Measurements from ENCODE around the gene DDX39B.
"Not testable (repeated sequence)": the region's sequence is repeated elsewhere in the genome, so short reads cannot be mapped to it uniquely, and the experiment has no call there.

Gene DDX39B

DNA sequence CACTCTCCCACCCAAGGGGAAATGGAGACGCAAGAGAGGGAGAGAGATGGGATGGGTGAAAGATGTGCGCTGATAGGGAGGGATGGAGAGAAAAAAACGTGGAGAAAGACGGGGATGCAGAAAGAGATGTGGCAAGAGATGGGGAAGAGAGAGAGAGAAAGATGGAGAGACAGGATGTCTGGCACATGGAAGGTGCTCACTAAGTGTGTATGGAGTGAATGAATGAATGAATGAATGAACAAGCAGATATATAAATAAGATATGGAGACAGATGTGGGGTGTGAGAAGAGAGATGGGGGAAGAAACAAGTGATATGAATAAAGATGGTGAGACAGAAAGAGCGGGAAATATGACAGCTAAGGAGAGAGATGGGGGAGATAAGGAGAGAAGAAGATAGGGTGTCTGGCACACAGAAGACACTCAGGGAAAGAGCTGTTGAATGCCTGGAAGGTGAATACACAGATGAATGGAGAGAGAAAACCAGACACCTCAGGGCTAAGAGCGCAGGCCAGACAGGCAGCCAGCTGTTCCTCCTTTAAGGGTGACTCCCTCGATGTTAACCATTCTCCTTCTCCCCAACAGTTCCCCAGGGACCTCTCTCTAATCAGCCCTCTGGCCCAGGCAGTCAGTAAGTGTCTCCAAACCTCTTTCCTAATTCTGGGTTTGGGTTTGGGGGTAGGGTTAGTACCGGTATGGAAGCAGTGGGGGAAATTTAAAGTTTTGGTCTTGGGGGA lies 34.3 kb upstream of the DDX39B start:
- DNase-seq (ENCODE audit: low read depth, low spot score), result no peak

- DNase-seq (ENCODE audit: low read depth, low spot score), result no peak
Measured at GRCh38 chr6:31575335-31575901, 33.6 kb upstream of the DDX39B start, which contains the start of gene TNF. TSS of gene TNF (plus strand) at chr6:31575565. CDS start at chr6:31575742, 177 bp downstream.

DNA sequence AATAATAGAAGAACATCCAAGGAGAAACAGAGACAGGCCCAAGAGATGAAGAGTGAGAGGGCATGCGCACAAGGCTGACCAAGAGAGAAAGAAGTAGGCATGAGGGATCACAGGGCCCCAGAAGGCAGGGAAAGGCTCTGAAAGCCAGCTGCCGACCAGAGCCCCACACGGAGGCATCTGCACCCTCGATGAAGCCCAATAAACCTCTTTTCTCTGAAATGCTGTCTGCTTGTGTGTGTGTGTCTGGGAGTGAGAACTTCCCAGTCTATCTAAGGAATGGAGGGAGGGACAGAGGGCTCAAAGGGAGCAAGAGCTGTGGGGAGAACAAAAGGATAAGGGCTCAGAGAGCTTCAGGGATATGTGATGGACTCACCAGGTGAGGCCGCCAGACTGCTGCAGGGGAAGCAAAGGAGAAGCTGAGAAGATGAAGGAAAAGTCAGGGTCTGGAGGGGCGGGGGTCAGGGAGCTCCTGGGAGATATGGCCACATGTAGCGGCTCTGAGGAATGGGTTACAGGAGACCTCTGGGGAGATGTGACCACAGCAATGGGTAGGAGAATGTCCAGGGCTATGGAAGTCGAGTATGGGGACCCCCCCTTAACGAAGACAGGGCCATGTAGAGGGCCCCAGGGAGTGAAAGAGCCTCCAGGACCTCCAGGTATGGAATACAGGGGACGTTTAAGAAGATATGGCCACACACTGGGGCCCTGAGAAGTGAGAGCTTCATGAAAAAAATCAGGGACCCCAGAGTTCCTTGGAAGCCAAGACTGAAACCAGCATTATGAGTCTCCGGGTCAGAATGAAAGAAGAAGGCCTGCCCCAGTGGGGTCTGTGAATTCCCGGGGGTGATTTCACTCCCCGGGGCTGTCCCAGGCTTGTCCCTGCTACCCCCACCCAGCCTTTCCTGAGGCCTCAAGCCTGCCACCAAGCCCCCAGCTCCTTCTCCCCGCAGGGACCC lies 32.6 kb upstream of the DDX39B start:
- no peak for DNase-seq (ENCODE audit: low read depth, low spot score)

DNA sequence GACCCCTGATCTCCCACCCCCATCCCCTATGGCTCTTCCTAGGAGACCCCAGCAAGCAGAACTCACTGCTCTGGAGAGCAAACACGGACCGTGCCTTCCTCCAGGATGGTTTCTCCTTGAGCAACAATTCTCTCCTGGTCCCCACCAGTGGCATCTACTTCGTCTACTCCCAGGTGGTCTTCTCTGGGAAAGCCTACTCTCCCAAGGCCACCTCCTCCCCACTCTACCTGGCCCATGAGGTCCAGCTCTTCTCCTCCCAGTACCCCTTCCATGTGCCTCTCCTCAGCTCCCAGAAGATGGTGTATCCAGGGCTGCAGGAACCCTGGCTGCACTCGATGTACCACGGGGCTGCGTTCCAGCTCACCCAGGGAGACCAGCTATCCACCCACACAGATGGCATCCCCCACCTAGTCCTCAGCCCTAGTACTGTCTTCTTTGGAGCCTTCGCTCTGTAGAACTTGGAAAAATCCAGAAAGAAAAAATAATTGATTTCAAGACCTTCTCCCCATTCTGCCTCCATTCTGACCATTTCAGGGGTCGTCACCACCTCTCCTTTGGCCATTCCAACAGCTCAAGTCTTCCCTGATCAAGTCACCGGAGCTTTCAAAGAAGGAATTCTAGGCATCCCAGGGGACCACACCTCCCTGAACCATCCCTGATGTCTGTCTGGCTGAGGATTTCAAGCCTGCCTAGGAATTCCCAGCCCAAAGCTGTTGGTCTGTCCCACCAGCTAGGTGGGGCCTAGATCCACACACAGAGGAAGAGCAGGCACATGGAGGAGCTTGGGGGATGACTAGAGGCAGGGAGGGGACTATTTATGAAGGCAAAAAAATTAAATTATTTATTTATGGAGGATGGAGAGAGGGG lies 31.7 kb upstream of the DDX39B start:
- DNase-seq (ENCODE audit: low read depth, low spot score), result no peak

DNA sequence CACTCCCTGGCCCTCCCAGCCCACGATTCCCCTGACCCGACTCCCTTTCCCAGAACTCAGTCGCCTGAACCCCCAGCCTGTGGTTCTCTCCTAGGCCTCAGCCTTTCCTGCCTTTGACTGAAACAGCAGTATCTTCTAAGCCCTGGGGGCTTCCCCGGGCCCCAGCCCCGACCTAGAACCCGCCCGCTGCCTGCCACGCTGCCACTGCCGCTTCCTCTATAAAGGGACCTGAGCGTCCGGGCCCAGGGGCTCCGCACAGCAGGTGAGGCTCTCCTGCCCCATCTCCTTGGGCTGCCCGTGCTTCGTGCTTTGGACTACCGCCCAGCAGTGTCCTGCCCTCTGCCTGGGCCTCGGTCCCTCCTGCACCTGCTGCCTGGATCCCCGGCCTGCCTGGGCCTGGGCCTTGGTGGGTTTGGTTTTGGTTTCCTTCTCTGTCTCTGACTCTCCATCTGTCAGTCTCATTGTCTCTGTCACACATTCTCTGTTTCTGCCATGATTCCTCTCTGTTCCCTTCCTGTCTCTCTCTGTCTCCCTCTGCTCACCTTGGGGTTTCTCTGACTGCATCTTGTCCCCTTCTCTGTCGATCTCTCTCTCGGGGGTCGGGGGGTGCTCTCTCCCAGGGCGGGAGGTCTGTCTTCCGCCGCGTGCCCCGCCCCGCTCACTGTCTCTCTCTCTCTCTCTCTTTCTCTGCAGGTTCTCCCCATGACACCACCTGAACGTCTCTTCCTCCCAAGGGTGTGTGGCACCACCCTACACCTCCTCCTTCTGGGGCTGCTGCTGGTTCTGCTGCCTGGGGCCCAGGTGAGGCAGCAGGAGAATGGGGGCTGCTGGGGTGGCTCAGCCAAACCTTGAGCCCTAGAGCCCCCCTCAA lies 30.5 kb upstream of the DDX39B start, which contains the start of gene LTA:
Gene LTA, plus strand, starts transcription at position 249 of the 871 bp plus-strand sequence. Its CDS starts 454 bp downstream, at position 703.
- DNase-seq (ENCODE audit: low read depth, low spot score), result no peak

DNA sequence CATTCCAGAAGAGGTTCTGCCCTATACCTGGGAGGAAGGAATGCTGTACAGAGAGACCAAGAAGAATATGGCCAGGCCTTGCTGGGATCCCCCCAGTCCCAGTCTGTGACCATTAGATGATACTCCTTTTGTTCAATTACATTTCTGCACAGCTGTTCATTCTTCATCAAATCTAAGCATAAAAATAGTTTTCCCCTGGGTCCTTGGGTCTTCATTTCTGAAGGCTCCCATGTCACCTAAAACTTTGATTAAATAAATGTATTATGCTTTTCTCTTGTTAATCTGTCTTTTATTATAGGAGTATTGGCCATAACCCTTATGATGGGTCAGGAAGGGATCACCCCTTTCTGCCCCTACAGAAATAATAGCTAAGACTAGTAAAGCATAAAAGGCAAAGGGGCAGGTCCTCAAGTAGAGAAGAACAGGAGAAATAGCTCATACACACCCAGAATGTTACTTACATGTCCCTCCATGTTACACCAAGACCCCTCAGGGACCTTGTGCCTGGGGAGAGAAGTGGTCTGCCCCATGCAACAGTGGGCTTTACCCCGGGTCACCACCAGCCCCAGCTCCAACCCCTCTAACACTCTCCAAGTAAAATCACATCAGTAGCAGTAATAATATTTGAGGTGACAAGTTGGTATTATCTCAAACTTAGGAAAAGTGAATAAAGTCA lies 28.2 kb upstream of the DDX39B start:
- DNase-seq (ENCODE audit: low read depth, low spot score), result no peak

- no peak for DNase-seq (ENCODE audit: low read depth, low spot score)
Measured at GRCh38 chr6:31568537-31568961, 26.7 kb upstream of the DDX39B start.

DNA sequence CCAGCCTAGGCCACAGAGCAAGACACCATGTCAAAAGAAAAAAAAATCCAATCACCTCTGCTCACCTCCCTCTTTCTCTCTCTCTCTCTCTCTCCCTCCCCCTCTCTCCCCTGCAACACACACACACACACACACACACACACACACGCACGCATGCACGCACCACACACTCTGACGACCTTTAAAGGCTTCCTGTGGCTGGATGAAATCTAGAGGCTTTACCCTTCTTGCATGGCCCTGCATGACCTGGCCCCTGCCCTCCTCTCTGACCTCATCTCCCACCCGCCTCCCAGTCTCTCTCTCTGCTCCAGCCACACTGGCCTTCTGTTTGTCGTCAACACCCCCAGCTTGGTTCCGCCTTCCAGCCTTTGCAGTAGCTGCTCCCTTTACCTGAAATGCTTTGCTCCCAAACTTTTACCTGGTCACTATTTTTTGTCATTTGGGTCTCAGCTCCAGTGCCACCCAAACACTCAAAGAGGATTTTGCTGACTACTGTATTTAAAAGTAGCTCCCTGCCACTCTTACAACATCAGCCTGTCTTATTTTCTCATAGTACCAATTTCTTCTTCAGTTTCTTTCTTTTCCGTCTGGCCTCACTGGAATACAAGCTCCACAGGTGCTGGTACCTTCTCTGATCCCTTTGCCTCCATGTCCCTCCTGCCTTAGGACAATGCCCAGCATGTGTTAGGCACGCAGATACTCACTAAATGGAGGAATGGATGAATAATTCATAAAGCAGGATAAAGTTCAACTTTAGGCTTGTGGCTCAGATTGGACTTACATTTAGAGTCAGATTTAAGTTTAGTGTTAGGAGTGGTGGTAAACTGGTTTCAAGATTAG lies 25.9 kb upstream of the DDX39B start:
- no peak for DNase-seq (ENCODE audit: low read depth, low spot score)

DNA sequence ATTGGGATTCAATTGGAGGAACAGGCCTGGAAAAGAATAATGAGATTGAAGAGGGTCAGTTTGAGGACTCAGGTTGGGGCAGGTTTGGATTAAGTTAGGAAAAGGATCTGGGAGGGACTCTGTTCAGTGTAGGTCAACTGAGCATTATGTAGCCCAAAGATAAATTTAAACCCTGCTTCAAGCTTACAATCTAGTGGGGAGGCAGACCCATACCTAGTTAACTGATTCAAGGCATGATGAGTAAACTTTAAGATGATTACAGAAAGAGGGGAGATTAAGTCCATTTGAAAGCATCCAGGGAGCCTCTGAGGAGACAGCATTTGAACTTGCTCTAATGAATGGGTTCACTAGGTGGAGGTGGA lies 18.9 kb upstream of the DDX39B start:
- no peak for DNase-seq (ENCODE audit: low read depth, low spot score)

DNA sequence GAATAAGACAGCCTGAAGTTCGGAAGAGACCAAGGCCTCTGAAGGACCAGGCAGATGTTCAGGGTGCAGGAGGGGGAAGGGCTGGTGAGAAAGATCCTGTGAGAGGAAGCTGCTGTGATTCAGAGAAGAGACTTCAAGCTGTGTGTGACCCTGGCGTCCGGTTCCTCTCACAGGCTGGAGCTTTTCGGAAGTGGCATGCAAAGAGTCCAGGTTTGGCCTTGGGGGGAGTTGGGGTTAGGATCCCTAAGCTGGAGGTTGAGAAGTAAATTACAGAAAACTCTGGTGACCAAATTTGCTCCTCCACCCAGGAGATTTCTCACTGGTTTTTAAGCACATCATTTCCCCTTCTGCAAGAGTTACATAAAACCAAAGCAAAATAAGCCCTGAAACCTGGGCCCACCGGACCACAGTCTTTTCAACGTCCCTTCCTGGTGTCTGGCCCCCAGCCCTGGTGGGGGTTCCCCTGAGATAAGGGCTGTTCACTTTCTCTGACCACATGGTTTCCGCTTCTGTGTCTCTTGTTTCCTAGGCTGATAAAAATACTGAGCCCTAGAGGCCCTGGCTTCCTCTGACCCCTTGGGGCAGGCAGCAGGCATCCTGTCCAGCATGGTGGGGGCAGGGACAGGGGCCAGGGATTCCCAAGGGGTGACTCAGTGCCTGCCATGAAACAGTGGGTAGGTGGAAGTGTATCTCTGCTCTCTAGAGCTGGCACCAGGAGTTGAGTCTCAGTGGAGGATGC lies 18.3 kb upstream of the DDX39B start:
- DNase-seq (ENCODE audit: low read depth, low spot score), result no peak

DNA sequence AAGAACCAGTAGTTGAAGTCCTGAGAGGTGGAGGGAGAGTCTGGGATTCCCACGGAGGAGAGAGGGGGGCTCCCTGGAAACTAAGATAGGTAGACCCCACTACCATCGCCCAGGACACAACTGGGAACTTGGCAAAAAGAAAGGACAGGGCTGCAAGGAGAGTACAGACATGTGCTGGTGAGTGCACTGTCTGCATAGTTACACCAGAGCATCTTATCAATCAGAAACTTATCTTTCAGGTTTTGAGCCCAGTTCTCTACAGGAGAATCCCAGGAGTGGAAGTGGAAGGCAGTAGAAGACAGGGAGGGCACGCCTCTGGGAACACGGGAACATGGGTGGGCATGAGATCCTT lies 17.8 kb upstream of the DDX39B start:
- no peak for DNase-seq (ENCODE audit: low read depth, low spot score)

DNA sequence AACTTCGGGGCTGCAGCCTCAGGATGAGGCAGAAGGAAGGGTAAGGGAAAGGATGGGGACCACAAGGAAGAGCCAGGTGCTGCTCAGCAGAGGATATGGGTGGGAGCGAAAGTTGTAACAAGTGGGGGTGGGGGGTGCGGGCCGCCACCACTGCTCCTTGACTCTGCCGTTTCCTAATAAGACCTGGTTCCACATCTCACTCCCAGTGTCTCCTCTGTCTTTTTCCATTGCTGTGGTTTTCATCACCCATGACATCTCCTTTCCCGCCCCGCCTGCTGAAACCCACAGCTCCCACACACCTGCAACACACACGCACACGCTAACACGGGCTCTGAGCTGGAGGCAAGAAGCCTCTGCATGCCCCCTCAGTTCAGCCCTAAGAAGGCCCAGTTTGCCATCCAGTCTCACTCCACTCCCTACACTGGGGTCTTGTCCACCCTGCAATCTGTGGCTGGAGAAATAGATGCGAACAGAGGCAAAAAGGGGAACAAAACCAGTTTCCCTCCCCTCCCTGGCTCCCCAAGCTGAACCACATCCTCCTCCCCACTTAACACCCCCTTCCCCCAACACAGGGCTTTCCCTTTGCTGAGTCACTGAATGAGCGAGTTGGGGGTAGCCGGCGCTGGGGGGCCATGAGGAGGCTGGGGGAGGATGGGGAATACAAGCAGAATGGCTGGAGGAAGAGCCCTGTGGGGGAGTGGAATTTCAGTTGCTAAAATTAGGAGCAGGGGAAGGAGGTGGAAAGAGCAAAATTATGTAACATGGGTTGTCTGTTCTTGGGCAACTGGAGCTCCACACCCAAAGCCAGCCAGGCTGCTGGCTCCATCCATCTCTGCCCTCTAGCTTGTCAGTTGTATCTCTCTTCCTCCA lies 17.1 kb upstream of the DDX39B start:
- no peak for DNase-seq (ENCODE audit: low read depth, low spot score)

- no peak for DNase-seq (ENCODE audit: low read depth, low spot score)
Measured at GRCh38 chr6:31558318-31558625, 16.5 kb upstream of the DDX39B start.

DNA sequence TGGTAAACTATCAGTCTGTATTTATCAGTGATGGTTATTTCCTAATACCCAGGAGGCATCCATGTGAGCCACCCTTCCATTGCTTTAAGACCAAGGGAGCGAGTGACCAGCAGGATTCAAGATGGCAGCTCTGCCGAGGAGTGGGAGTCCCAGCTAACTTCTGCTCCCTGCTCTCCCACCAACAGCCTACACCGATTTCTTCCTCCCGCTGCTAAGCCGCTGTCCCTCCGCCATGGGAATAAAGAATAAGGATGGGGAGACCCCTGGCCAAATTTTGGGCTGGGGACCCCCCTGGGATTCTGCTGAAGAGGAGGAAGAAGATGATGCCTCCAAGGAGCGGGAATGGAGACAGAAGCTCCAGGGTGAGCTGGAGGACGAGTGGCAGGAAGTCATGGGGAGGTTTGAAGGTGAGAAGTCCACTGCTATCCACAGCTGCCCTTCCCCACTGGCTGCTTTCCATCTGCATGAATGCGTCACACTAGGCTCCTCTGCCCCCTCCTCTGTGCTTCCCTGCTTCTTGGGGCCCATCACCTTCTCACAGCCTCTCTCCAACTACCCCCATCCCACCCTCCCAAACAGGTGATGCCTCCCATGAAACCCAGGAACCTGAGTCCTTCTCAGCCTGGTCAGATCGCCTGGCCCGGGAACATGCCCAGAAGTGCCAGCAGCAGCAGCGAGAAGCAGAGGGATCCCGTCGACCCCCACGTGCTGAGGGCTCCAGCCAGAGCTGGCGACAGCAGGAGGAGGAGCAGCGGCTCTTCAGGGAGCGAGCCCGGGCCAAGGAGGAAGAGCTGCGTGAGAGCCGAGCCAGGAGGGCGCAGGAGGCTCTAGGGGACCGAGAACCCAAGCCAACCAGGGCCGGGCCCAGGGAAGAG lies 15.9 kb upstream of the DDX39B start:
- DNase-seq (ENCODE audit: low read depth, low spot score), result no peak

DNA sequence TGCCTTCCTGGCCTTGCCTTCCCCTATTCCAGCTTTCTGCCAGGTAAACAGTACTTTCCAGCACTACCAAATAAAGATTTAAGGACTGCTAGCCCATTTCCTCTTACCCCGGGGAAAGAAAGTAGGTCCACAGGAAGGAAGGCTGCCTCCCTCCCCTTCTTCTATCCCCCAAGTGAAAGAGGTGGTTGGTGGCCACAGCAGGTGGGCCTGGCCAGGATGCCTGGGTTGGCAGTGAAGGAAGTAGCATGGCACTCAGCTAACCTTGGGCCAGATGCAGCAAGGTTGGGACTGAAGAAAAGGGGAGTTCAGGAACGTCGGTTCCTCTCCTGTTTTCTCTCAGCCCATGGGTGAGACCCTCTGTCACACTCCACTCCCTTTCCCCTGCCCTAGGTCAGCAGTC lies 14.5 kb upstream of the DDX39B start:
- DNase-seq (ENCODE audit: low read depth, low spot score), result no peak

- not testable (repeated sequence) for DNase-seq (ENCODE audit: low read depth, low spot score)
Measured at GRCh38 chr6:31551371-31551770, 9.6 kb upstream of the DDX39B start.

- DNase-seq (ENCODE audit: low read depth, low spot score), result no peak
Measured at GRCh38 chr6:31548544-31548873, 6.7 kb upstream of the DDX39B start.

Data from smooth muscle cell of the brain vasculature (primary cell).